GM19240 (cell line): Measurements from ENCODE around the gene MINDY1.

ENCODE experiments used
- DNase-seq: peaks from one replicate; pipeline ENCODE4 v3.0.0; 2011; ENCODE audit warnings: low spot score; ENCODE audit not compliant: insufficient read length

MINDY1 gene

GRCh38 chr1:151011154-151011850 lies 4.6 kb upstream of the MINDY1 start:
- DNase-seq: no peak

GRCh38 chr1:151010346-151010726 lies 3.6 kb upstream of the MINDY1 start:
- no peak for DNase-seq

- no peak for DNase-seq
These were observed 3.1 kb upstream of the MINDY1 start for GRCh38 chr1:151009674-151010345.

- no peak for DNase-seq
These were observed 2.5 kb upstream of the MINDY1 start for GRCh38 chr1:151009206-151009587.

GRCh38 chr1:151008244-151009205 lies 1.8 kb upstream of the MINDY1 start, which contains the start of gene PRUNE1:
TSS of gene PRUNE1 (plus strand) at chr1:151008449. CDS start at chr1:151008633, 184 bp downstream.
- peak; percentile 95 for DNase-seq

GRCh38 chr1:151007853-151008243 lies 1.1 kb upstream of the MINDY1 start:
- no peak for DNase-seq

GRCh38 chr1:151005729-151006319 lies 878 bp downstream of the MINDY1 start:
- no peak for DNase-seq

- no peak for DNase-seq
These were observed 3.5 kb downstream of the MINDY1 start for GRCh38 chr1:151003180-151003579.

GRCh38 chr1:151002611-151003010 lies 4.1 kb downstream of the MINDY1 start:
- DNase-seq: no peak

GRCh38 chr1:151002051-151002450 lies 4.7 kb downstream of the MINDY1 start:
- no peak for DNase-seq

- no peak for DNase-seq
These were observed 5.1 kb downstream of the MINDY1 start for GRCh38 chr1:151001602-151002001.

GRCh38 chr1:151000408-151000807 lies 6.3 kb downstream of the MINDY1 start:
- DNase-seq: no peak

GRCh38 chr1:150999926-151000325 lies 6.8 kb downstream of the MINDY1 start:
- no peak for DNase-seq

GRCh38 chr1:150999051-150999674 lies 7.5 kb downstream of the MINDY1 start:
- no peak for DNase-seq

GRCh38 chr1:150997949-150998348 lies 8.8 kb downstream of the MINDY1 start:
- DNase-seq: no peak

- DNase-seq: no peak
These were observed 9.4 kb downstream of the MINDY1 start for GRCh38 chr1:150997126-150997872.

- DNase-seq: no peak
These were observed 10.8 kb downstream of the MINDY1 start for GRCh38 chr1:150995896-150996295.

GRCh38 chr1:150995460-150995859 lies 11.2 kb downstream of the MINDY1 start:
- no peak for DNase-seq

- no peak for DNase-seq
These were observed 12.5 kb downstream of the MINDY1 start for GRCh38 chr1:150994248-150994647.

- no peak for DNase-seq
These were observed 14.1 kb downstream of the MINDY1 start for GRCh38 chr1:150992626-150993025.
